Neural crest cell (in vitro differentiated cells): ENCODE results near the gene SPINDOC. TPM values are rescaled to one million over a fixed set of nuclear protein-coding genes. Genes with fewer than 3 reads are reported as not detected.

Experiments
- DNase-seq: peaks from one replicate; pipeline ENCODE4 v3.0.0; 2021; ENCODE audit warnings: low read depth, mixed read lengths, low spot score
- H3K27ac Mint-ChIP-seq: one replicate; pipeline ENCODE4 v1.8.0; 2021; ENCODE audit warnings: mild to moderate bottlenecking, mixed read lengths; ENCODE audit not compliant: unreplicated experiment
- H3K27me3 Mint-ChIP-seq: 2 replicates; pipeline ENCODE4 v1.8.0; 2021; ENCODE audit warnings: low read depth, mild to moderate bottlenecking, mixed read lengths
- H3K36me3 Mint-ChIP-seq: 2 replicates; pipeline ENCODE4 v1.8.0; 2021; ENCODE audit warnings: low read depth, mild to moderate bottlenecking, mixed read lengths
- H3K4me1 Mint-ChIP-seq: 2 replicates; pipeline ENCODE4 v1.8.0; 2021; ENCODE audit warnings: mixed read lengths
- H3K4me3 Mint-ChIP-seq: one replicate; pipeline ENCODE4 v1.8.0; 2021; ENCODE audit warnings: mild to moderate bottlenecking, mixed read lengths
- H3K9me3 Mint-ChIP-seq: 2 replicates; pipeline ENCODE4 v1.8.0; 2021; ENCODE audit warnings: mixed read lengths
- CTCF ChIP-seq: fragments of 200-600 bp; sonication (generic); conservative IDR thresholded peaks from 2 replicates; pipeline ENCODE4 v1.5.0; 2021; ENCODE audit warnings: antibody characterized with exemption, mild to moderate bottlenecking
- total RNA-seq: library from RNA; stranded (reverse); gene quantifications from 2 replicates; pipeline ENCODE4 v1.2.1, GENCODE V29; 2021

The SPINDOC gene
- total RNA-seq, 1 donor from 2014 or later: 104 TPM

- DNase-seq: no peak
- Mint-ChIP-seq H3K4me3 (no peak overlapping the region), H3K36me3 (no peaks in the 10 kb centered on the region), H3K27ac (no peak overlapping the region), H3K4me1 (peaks cover 5% of the 10 kb centered on the region), H3K27me3 (no peaks in the 10 kb centered on the region), H3K9me3 (no peaks in the 10 kb centered on the region)
- no peak for TF ChIP-seq CTCF
Measured at GRCh38 chr11:63832336-63832735, 19.1 kb downstream of the SPINDOC start.

GRCh38 chr11:63833048-63833447 lies 19.8 kb downstream of the SPINDOC start:
- H3K27me3 Mint-ChIP-seq: no peaks in the 10 kb centered on the region
- peaks cover 7% of the 10 kb centered on the region for H3K4me1 Mint-ChIP-seq
- no peak for TF ChIP-seq CTCF
- H3K9me3 Mint-ChIP-seq: no peaks in the 10 kb centered on the region
- no peak for DNase-seq
- H3K36me3 Mint-ChIP-seq: no peaks in the 10 kb centered on the region
- H3K27ac Mint-ChIP-seq: no peak overlapping the region
- H3K4me3 Mint-ChIP-seq: no peak overlapping the region

GRCh38 chr11:63834535-63835157 lies 21.4 kb downstream of the SPINDOC start:
- Mint-ChIP-seq H3K9me3 (no peaks in the 10 kb centered on the region), H3K27me3 (no peaks in the 10 kb centered on the region), H3K36me3 (no peaks in the 10 kb centered on the region), H3K4me1 (peaks cover 12% of the 10 kb centered on the region), H3K4me3 (peak overlapping the region; percentile 3), H3K27ac (no peak overlapping the region)
- no peak for DNase-seq
- no peak for TF ChIP-seq CTCF

GRCh38 chr11:63835158-63835545 lies 21.9 kb downstream of the SPINDOC start:
- Mint-ChIP-seq H3K27ac (no peak overlapping the region), H3K9me3 (no peaks in the 10 kb centered on the region), H3K4me3 (no peak overlapping the region), H3K4me1 (peaks cover 17% of the 10 kb centered on the region), H3K36me3 (no peaks in the 10 kb centered on the region), H3K27me3 (no peaks in the 10 kb centered on the region)
- no peak for DNase-seq
- TF ChIP-seq CTCF: no peak

- peaks cover 36% of the 10 kb centered on the region for H3K4me1 Mint-ChIP-seq
- no peaks in the 10 kb centered on the region for H3K27me3 Mint-ChIP-seq
- H3K9me3 Mint-ChIP-seq: no peaks in the 10 kb centered on the region
- H3K4me3 Mint-ChIP-seq: peak overlapping the region; percentile 94
- TF ChIP-seq CTCF: peak; percentile 91
- no peaks in the 10 kb centered on the region for H3K36me3 Mint-ChIP-seq
- peak; percentile 76 for DNase-seq
- no peak overlapping the region for H3K27ac Mint-ChIP-seq
Measured at GRCh38 chr11:63837027-63837688, 23.9 kb downstream of the SPINDOC start.
